Activated B cell treated with CpG ODN at 0.5 μM for 24 hours (primary cell): Measurements from ENCODE around the gene ZNF33A. TPM values are rescaled to one million over a fixed set of nuclear protein-coding genes. Genes with fewer than 3 reads are reported as not detected.

Experiments used
- ATAC-seq: fragments of 200-7000 bp; cut with Tn5 transposase; one replicate; pipeline ENCODE4 v1.10.0; 2021; ENCODE audit warnings: low read depth, mild to moderate bottlenecking, moderate library complexity
- CTCF ChIA-PET: fragments of 350-600 bp; sonication (Branson Sonifier 250); formaldehyde crosslinking; loops from one replicate; lab custom pipeline; 2021; ENCODE audit warnings: antibody characterized with exemption; lab: Charles Lee
- POLR2A ChIA-PET: fragments of 350-600 bp; sonication (Branson Sonifier 250); formaldehyde crosslinking; loops from one replicate; lab custom pipeline; 2021; ENCODE audit warnings: antibody characterized with exemption; lab: Charles Lee
- DNase-seq: peaks from one replicate; pipeline ENCODE4 v3.0.0; 2022
- H3K27ac Mint-ChIP-seq: one replicate; pipeline ENCODE4 v1.8.0; 2020; ENCODE audit warnings: mixed read lengths
- H3K27me3 Mint-ChIP-seq: one replicate; pipeline ENCODE4 v1.8.0; 2021; ENCODE audit warnings: mixed read lengths
- H3K36me3 Mint-ChIP-seq: one replicate; pipeline ENCODE4 v1.8.0; 2021; ENCODE audit warnings: low read depth, mixed read lengths
- H3K4me1 Mint-ChIP-seq: one replicate; pipeline ENCODE4 v1.8.0; 2021; ENCODE audit warnings: mixed read lengths
- H3K4me3 Mint-ChIP-seq: one replicate; pipeline ENCODE4 v1.8.0; 2020; ENCODE audit warnings: mild to moderate bottlenecking, mixed read lengths
- H3K9me3 Mint-ChIP-seq: one replicate; pipeline ENCODE4 v1.8.0; 2020; ENCODE audit warnings: mixed read lengths
- intact Hi-C: fragments of 100-400 bp; cut with micrococcal nuclease; formaldehyde crosslinking; loops from one replicate; pipeline ENCODE4 v1.15.1; 2024
- total RNA-seq: library from RNA; stranded (reverse); gene quantifications from 2 replicates; pipeline ENCODE4 v1.2.3, GENCODE V29; 2022
- TF ChIP-seq, protein P1 (sequence below): fragments of 200-600 bp; IDR thresholded peaks from one replicate; pipeline ENCODE4 v1.8.0; 2022; ENCODE audit warnings: antibody characterized with exemption, mild to moderate bottlenecking

The ZNF33A gene
- total RNA-seq, 1 donor from 2014 or later: 58.6 TPM

DNA sequence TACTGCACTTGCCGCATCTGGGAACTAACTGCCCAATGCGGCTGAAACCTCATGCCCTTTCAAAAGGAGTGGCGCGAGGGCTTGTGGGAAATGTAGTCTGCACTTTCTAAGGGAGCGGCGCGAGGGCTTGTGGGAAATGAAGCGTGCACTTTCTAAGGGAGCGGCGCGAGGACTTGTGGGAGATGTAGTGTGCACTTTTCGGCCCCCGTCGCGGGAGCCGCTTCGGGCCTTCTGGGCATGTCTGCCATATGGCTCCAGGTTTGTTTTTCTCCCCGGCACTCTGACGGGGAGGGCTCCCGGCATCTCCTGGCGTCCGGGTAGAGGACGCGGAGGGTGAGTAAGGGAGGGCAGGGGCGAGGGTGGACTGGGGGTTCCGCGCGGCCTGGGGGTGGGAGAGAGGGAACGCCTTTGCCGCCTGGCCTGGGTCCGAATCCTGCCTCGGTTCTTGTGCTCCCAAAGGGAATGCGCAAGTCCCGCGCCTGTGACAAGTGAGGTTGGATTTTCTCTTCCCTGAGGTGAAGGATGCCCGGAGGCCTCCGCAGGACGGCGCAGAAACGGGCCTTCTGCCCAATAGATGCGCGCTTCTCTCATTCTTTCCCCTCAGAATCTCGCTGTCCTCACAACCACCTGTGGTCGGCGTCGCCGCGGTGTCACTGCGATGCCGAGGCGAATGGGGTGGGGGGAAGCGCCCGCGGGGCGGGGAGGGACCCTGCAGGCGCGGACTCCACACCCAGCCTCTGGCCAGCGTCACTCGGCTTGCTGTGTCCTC is 83.9 kb downstream of the ZNF33A start, which contains the start of gene ZNF37A:
Gene ZNF37A (plus strand): TSS at position 180 of the 769 bp plus-strand sequence. CDS start 2,281 bp downstream, outside the sequence.
- H3K9me3 Mint-ChIP-seq: peaks cover 3% of the 10 kb centered on the region
- H3K27ac Mint-ChIP-seq: peak within 1 kb of the TSS; percentile 75
- POLR2A ChIA-PET: interaction anchor here (1.2 to 3.3 kb wide), 2 partner anchors 84 to 119 kb away, joined by 4 to 28 read pairs; partner anchors contain the start of genes ZNF25 and ZNF33A
- peaks cover 46% of the 10 kb centered on the region for H3K36me3 Mint-ChIP-seq
- peaks cover 28% of the 10 kb centered on the region for H3K4me1 Mint-ChIP-seq
- H3K4me3 Mint-ChIP-seq: peak within 1 kb of the TSS; percentile 85
- intact Hi-C loops: loop anchor here (1.0 kb wide), 6 partner anchors 56 to 309 kb away; partner anchors contain the start of genes ZNF248, ZNF25 and ZNF33A
- CTCF ChIA-PET: interaction anchor here (1.2 to 1.6 kb wide), 2 partner anchors 116 to 117 kb away, joined by 3 to 6 read pairs; no protein-coding TSS in a partner anchor
- peak; percentile 78 for DNase-seq
- no peaks in the 10 kb centered on the region for H3K27me3 Mint-ChIP-seq
- TF ChIP-seq, protein P1, sequence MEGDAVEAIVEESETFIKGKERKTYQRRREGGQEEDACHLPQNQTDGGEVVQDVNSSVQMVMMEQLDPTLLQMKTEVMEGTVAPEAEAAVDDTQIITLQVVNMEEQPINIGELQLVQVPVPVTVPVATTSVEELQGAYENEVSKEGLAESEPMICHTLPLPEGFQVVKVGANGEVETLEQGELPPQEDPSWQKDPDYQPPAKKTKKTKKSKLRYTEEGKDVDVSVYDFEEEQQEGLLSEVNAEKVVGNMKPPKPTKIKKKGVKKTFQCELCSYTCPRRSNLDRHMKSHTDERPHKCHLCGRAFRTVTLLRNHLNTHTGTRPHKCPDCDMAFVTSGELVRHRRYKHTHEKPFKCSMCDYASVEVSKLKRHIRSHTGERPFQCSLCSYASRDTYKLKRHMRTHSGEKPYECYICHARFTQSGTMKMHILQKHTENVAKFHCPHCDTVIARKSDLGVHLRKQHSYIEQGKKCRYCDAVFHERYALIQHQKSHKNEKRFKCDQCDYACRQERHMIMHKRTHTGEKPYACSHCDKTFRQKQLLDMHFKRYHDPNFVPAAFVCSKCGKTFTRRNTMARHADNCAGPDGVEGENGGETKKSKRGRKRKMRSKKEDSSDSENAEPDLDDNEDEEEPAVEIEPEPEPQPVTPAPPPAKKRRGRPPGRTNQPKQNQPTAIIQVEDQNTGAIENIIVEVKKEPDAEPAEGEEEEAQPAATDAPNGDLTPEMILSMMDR: no peak
- ATAC-seq: peak; percentile 97

DNA sequence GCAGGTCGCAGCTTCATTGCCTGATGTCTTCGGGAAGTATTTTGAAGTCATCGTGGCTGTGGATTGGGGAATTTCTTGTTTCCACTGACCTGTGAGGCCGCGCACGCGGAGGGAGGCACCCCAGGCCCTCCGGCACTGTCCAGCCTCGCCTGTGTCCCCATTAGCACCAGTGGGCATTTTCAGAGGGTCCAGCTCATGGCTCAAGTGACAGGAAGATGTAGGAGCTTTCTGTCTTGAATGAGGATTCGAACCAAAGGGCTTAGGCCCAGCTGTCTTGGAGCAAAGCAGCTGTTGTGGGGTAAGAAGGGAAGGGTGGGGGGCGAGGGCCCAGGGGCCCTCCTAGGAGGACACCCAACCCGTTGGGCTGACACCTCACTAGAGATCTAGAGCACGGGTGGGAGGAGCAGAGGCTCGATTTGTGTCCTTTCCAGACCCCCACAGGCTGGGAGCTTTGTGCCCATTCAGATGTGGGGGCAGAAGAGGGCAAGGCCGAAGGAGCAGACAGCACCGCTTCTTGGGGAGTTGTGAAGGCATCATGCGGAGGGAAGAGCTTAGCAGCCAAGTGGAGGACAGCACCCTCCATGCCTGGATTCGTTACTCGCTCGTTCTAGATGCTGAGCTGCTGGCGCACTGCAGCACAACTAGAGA is 84.6 kb downstream of the ZNF33A start:
- Mint-ChIP-seq H3K27me3 (no peaks in the 10 kb centered on the region), H3K36me3 (peaks cover 53% of the 10 kb centered on the region), H3K4me3 (peak overlapping the region; percentile 85), H3K27ac (peak overlapping the region; percentile 75), H3K9me3 (peaks cover 7% of the 10 kb centered on the region), H3K4me1 (peaks cover 28% of the 10 kb centered on the region)
- ChIA-PET POLR2A (interaction anchor here (1.2 to 3.3 kb wide), 2 partner anchors 85 to 119 kb away, joined by 4 to 28 read pairs; partner anchors contain the start of genes ZNF25 and ZNF33A), CTCF (interaction anchor here (0.9 kb wide), 1 partner anchor 118 kb away, joined by 3 read pairs; no protein-coding TSS in a partner anchor)
- DNase-seq (no peak), ATAC-seq (no peak)
- intact Hi-C loops: loop anchor here (1.0 kb wide), 6 partner anchors 57 to 308 kb away; partner anchors contain the start of genes ZNF248, ZNF25 and ZNF33A
- TF ChIP-seq, protein P1: no peak

DNA sequence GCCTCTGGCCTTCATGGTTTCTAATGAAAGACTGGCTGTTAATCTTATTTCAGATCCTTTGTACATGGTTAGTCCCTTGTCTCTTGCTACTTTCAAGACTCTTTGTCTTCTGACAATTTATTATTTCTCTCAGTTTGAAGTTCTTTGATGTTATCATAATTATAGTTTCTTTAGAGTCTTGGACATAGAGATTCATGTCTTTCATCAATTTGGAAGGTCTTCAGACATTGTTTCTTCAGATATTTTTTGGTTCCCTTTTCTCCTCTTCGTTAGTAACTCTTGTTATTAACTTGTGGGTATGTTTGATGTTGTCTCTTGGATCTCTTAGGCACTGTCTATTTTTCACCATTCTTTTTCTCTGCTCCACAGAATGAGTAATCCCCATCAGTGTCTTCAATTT is 92.4 kb downstream of the ZNF33A start:
- no peak for ATAC-seq
- TF ChIP-seq, protein P1: no peak
- Mint-ChIP-seq H3K27me3 (no peaks in the 10 kb centered on the region), H3K4me1 (peaks cover under 1% of the 10 kb centered on the region), H3K36me3 (peaks cover 93% of the 10 kb centered on the region), H3K9me3 (peaks cover 41% of the 10 kb centered on the region), H3K27ac (no peak overlapping the region), H3K4me3 (no peak overlapping the region)
- CTCF ChIA-PET: interaction anchor here (0.8 kb wide), 1 partner anchor 22 kb away, joined by 3 read pairs; no protein-coding TSS in a partner anchor
- POLR2A ChIA-PET: no interaction called here
- no peak for DNase-seq
- intact Hi-C loops: no loop called here

DNA sequence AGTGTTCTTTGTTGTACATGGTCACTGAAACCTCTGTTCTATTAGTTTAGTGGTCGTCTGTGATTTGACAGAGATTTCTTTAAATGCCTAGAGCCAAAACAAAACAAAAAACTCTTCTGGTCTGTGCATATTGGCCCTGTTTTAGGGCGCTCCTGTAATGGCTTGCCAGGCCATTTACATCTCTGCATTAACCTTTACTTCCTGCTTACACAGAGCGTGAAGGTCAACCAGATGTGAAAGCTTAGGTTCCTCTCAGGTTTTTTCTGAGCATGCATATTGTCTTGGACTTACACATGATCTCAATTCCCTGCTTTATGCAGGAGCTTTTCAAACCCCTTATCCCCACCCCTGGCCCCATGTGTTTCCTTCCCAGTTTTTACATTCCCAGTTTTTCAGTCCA is 93.3 kb downstream of the ZNF33A start:
- POLR2A ChIA-PET: no interaction called here

More for the DNA sequence above, 93.3 kb downstream of the ZNF33A start:
- CTCF ChIA-PET: interaction anchor here (0.8 kb wide), 1 partner anchor 21 kb away, joined by 3 read pairs; no protein-coding TSS in a partner anchor
- H3K4me1 Mint-ChIP-seq: no peaks in the 10 kb centered on the region
- H3K4me3 Mint-ChIP-seq: no peak overlapping the region
- H3K9me3 Mint-ChIP-seq: peaks cover 45% of the 10 kb centered on the region
- ATAC-seq (no peak), DNase-seq (no peak)
- no peaks in the 10 kb centered on the region for H3K27me3 Mint-ChIP-seq
- H3K36me3 Mint-ChIP-seq: peaks cover 91% of the 10 kb centered on the region
- H3K27ac Mint-ChIP-seq: no peak overlapping the region
- intact Hi-C loops: no loop called here
- TF ChIP-seq, protein P1: no peak
